Thoracic aorta (tissue), 2 donors: ENCODE data around the gene DNAH8. TPM values are rescaled to one million over a fixed set of nuclear protein-coding genes. Genes with fewer than 3 reads are reported as not detected.

ENCODE experiments used
- ATAC-seq: fragments of 150-250 bp; one replicate; pipeline ENCODE4 v1.8.0; 2017; ENCODE audit warnings: low read depth; ENCODE audit not compliant: insufficient number of reproducible peaks, low FRiP score
- DNase-seq: peaks from one replicate; pipeline ENCODE4 v3.0.0-alpha.2; 2020; ENCODE audit warnings: low spot score
- H3K27ac ChIP-seq, 2 donors: fragments of 200-600 bp; sonication (generic); 1 replicate in 1 of 2; 2 replicates in 1 of 2; pipeline ENCODE4 v1.5.1; 2016; ENCODE audit warnings: mild to moderate bottlenecking in 2 of 2, moderate library complexity in 2 of 2
- H3K27me3 ChIP-seq: fragments of 200-600 bp; sonication (generic); replicated peaks from 2 replicates; pipeline ENCODE4 v1.6.0; 2016; ENCODE audit warnings: mild to moderate bottlenecking; ENCODE audit not compliant: insufficient read depth
- H3K36me3 ChIP-seq: fragments of 200-600 bp; sonication (generic); one replicate; pipeline ENCODE4 v1.5.1; 2016
- H3K4me1 ChIP-seq, 2 donors: fragments of 200-600 bp; sonication (generic); 1 replicate in 1 of 2; 2 replicates in 1 of 2; pipeline versions ENCODE4 v1.5.1 to v1.6.0; 2016; ENCODE audit warnings: low read depth in 2 of 2, mild to moderate bottlenecking in 1 of 2; ENCODE audit not compliant: control insufficient read depth in 1 of 2
- H3K4me3 ChIP-seq: fragments of 200-600 bp; sonication (generic); 2 replicates; pipeline ENCODE4 v1.5.1; 2016; ENCODE audit warnings: mild to moderate bottlenecking
- H3K9me3 ChIP-seq: fragments of 200-600 bp; sonication (generic); 2 replicates; pipeline ENCODE4 v1.5.1; 2016
- CTCF ChIP-seq: fragments of 200-600 bp; sonication (generic); IDR thresholded peaks from one replicate; pipeline ENCODE4 v1.5.1; 2019; ENCODE audit warnings: antibody characterized with exemption
- total RNA-seq, 2 donors: library from RNA; depleted of rRNA; stranded (reverse); fragments of >200 nt; gene quantifications; one replicate each; pipeline versions ENCODE4 v1.1.0 to v1.2.3, GENCODE V29; 2016

DNAH8 gene
- total RNA-seq, 2 donors from 2014 or later: 0.14 TPM; not detected in 1

- no peak for TF ChIP-seq CTCF
- Histone ChIP-seq H3K27ac (no peak overlapping the region), H3K4me1 (no peaks in the 10 kb centered on the region), H3K9me3 (no peaks in the 10 kb centered on the region), H3K36me3 (no peaks in the 10 kb centered on the region), H3K27me3 (no peaks in the 10 kb centered on the region), H3K4me3 (no peak overlapping the region)
- ATAC-seq (no peak), DNase-seq (no peak)
Measured at GRCh38 chr6:38722727-38723334, 7.7 kb downstream of the DNAH8 start.

GRCh38 chr6:38723783-38724182, 8.7 kb downstream of the DNAH8 start:
- H3K27ac ChIP-seq: no peak overlapping the region
- H3K4me1 ChIP-seq: no peaks in the 10 kb centered on the region
- H3K36me3 ChIP-seq: no peaks in the 10 kb centered on the region
- no peaks in the 10 kb centered on the region for H3K9me3 ChIP-seq
- H3K4me3 ChIP-seq: no peak overlapping the region
- ATAC-seq: no peak
- DNase-seq: no peak
- no peaks in the 10 kb centered on the region for H3K27me3 ChIP-seq
- no peak for TF ChIP-seq CTCF

- no peak overlapping the region for H3K27ac ChIP-seq
- H3K36me3 ChIP-seq: no peaks in the 10 kb centered on the region
- no peak for DNase-seq
- H3K4me3 ChIP-seq: no peak overlapping the region
- no peak for TF ChIP-seq CTCF
- H3K27me3 ChIP-seq: no peaks in the 10 kb centered on the region
- no peak for ATAC-seq
- H3K4me1 ChIP-seq: no peaks in the 10 kb centered on the region
- H3K9me3 ChIP-seq: no peaks in the 10 kb centered on the region
Measured at GRCh38 chr6:38724343-38724742, 9.2 kb downstream of the DNAH8 start.

GRCh38 chr6:38725414-38726183, 10.5 kb downstream of the DNAH8 start:
- ATAC-seq (no peak), DNase-seq (no peak)
- no peaks in the 10 kb centered on the region for H3K36me3 ChIP-seq
- no peaks in the 10 kb centered on the region for H3K4me1 ChIP-seq
- H3K4me3 ChIP-seq: no peak overlapping the region
- TF ChIP-seq CTCF: no peak
- H3K27me3 ChIP-seq: no peaks in the 10 kb centered on the region
- no peaks in the 10 kb centered on the region for H3K9me3 ChIP-seq
- no peak overlapping the region for H3K27ac ChIP-seq

- Histone ChIP-seq H3K36me3 (no peaks in the 10 kb centered on the region), H3K9me3 (no peaks in the 10 kb centered on the region), H3K4me1 (no peaks in the 10 kb centered on the region), H3K27ac (no peak overlapping the region), H3K4me3 (no peak overlapping the region), H3K27me3 (no peaks in the 10 kb centered on the region)
- ATAC-seq (no peak), DNase-seq (no peak)
- no peak for TF ChIP-seq CTCF
Measured at GRCh38 chr6:38728203-38728602, 13.1 kb downstream of the DNAH8 start.
